ENCODE results near the gene PRDX5.

Gene PRDX5

GRCh38 chr11:64296830-64297698, 20.9 kb upstream of the PRDX5 start:
- no peak for TF ChIP-seq CTCF (conservative IDR thresholded peaks at IDR 0.05; ENCODE audit: low read length)
- H3K4me3 ChIP-seq (ENCODE audit: low read length), result no peak overlapping the region
- DNase-seq (ENCODE audit: low read depth), result no peak

GRCh38 chr11:64297699-64298358, 20.1 kb upstream of the PRDX5 start:
- DNase-seq (ENCODE audit: low read depth), result no peak
- no peak for TF ChIP-seq CTCF (conservative IDR thresholded peaks at IDR 0.05; ENCODE audit: low read length)
- no peak overlapping the region for H3K4me3 ChIP-seq (ENCODE audit: low read length)

GRCh38 chr11:64298966-64299846, 18.7 kb upstream of the PRDX5 start:
- TF ChIP-seq CTCF (conservative IDR thresholded peaks at IDR 0.05; ENCODE audit: low read length), result no peak
- H3K4me3 ChIP-seq (ENCODE audit: low read length), result peak overlapping the region; percentile 24; the same call in 1 of the 2 replicates
- peak; percentile 25 for DNase-seq (ENCODE audit: low read depth)

GRCh38 chr11:64299847-64300648, 17.9 kb upstream of the PRDX5 start, which contains the start of gene CATSPERZ:
CATSPERZ (plus strand) TSS chr11:64300358; CDS start chr11:64300411, 53 bp downstream.
- no peak for TF ChIP-seq CTCF (conservative IDR thresholded peaks at IDR 0.05; ENCODE audit: low read length)
- peak within 1 kb of the TSS; percentile 44 for H3K4me3 ChIP-seq (ENCODE audit: low read length)
- no peak for DNase-seq (ENCODE audit: low read depth)

- no peak for DNase-seq (ENCODE audit: low read depth)
- TF ChIP-seq CTCF (conservative IDR thresholded peaks at IDR 0.05; ENCODE audit: low read length), result no peak
- no peak overlapping the region for H3K4me3 ChIP-seq (ENCODE audit: low read length)
These were observed 14.6 kb upstream of the PRDX5 start for GRCh38 chr11:64303109-64304031.
